ENCODE results near the gene GAL3ST3. TPM values are rescaled to one million over a fixed set of nuclear protein-coding genes. Genes with fewer than 3 reads are reported as not detected.

The GAL3ST3 gene
- total RNA-seq, 4 donors from 2014 or later: not detected

DNA sequence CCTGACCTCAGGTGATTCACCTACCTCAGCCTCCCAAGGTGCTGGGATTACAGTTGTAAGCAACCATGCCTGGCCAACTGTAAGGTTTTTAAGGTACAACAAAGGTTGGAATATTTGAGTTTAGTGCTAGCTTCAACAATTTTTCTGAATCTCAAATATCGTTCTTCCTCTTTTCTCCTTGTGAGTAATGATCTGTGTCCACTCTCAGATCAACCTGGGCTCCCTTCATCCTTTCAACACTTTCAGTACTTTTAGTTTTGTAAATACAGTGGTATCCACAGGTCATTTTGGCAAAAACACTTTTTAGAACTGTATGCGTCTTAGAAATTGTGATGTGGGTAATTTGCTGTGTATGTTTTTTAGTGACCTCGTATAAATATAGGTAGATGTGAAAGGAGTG, 29.0 kb upstream of the GAL3ST3 start:
- Histone ChIP-seq H3K36me3 (no peaks in the 10 kb centered on the region), H3K4me1 (peaks cover 37% of the 10 kb centered on the region), H3K27ac (no peak overlapping the region), H3K9me3 (no peaks in the 10 kb centered on the region), H3K27me3 (no peaks in the 10 kb centered on the region), H3K4me3 (no peak overlapping the region)
- TF ChIP-seq EP300 (IDR thresholded peaks at IDR 0.05): no peak
- no peak for TF ChIP-seq POLR2A (IDR thresholded peaks at IDR 0.05)
- TF ChIP-seq, protein P1, sequence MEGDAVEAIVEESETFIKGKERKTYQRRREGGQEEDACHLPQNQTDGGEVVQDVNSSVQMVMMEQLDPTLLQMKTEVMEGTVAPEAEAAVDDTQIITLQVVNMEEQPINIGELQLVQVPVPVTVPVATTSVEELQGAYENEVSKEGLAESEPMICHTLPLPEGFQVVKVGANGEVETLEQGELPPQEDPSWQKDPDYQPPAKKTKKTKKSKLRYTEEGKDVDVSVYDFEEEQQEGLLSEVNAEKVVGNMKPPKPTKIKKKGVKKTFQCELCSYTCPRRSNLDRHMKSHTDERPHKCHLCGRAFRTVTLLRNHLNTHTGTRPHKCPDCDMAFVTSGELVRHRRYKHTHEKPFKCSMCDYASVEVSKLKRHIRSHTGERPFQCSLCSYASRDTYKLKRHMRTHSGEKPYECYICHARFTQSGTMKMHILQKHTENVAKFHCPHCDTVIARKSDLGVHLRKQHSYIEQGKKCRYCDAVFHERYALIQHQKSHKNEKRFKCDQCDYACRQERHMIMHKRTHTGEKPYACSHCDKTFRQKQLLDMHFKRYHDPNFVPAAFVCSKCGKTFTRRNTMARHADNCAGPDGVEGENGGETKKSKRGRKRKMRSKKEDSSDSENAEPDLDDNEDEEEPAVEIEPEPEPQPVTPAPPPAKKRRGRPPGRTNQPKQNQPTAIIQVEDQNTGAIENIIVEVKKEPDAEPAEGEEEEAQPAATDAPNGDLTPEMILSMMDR (IDR thresholded peaks at IDR 0.05): no peak
- TF ChIP-seq POLR2AphosphoS5 (IDR thresholded peaks at IDR 0.05): no peak
- 92% methylated on average over 3 of the region's 3 CpGs for WGBS
- DNase-seq (ENCODE audit: low spot score in 2 of 2): no peak

DNA sequence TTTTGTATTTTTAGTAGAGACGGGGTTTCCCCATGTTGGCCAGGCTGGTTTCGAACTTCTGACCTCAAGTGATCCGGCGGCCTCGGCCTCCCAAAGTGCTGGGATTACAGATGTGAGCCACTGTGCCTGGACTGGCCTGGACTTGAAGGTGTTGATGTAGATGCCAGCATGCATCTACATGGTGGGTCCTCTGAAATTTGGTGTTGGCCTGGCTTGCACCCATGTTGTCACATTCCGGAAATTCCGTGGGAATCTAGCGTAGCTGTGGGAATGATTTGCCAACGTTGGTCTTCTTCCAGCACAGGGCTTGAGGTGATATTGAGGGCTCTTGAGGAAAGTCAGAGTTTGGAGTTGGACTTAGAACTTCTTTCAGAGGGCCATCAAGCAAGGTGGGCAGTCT, 27.6 kb upstream of the GAL3ST3 start:
- no peak for DNase-seq (ENCODE audit: low spot score in 2 of 2)
- H3K4me3 ChIP-seq: no peak overlapping the region

GRCh38 chr11:66075273-66075672, 26.3 kb upstream of the GAL3ST3 start:
- no peak for DNase-seq (ENCODE audit: low spot score in 2 of 2)
- WGBS: 97% methylated on average over 4 of the region's 4 CpGs
- H3K4me1 ChIP-seq: peaks cover 22% of the 10 kb centered on the region

More for the DNA sequence above, 27.6 kb upstream of the GAL3ST3 start:
- H3K27ac ChIP-seq: no peak overlapping the region
- peaks cover 28% of the 10 kb centered on the region for H3K4me1 ChIP-seq
- H3K36me3 ChIP-seq: no peaks in the 10 kb centered on the region
- no peak for TF ChIP-seq EP300 (IDR thresholded peaks at IDR 0.05)
- TF ChIP-seq POLR2AphosphoS5 (IDR thresholded peaks at IDR 0.05): no peak
- TF ChIP-seq POLR2A (IDR thresholded peaks at IDR 0.05): no peak
- TF ChIP-seq, protein P1 (IDR thresholded peaks at IDR 0.05): no peak
- H3K9me3 ChIP-seq: no peaks in the 10 kb centered on the region
- 52% methylated on average over 9 of the region's 9 CpGs for WGBS
- no peaks in the 10 kb centered on the region for H3K27me3 ChIP-seq

DNA sequence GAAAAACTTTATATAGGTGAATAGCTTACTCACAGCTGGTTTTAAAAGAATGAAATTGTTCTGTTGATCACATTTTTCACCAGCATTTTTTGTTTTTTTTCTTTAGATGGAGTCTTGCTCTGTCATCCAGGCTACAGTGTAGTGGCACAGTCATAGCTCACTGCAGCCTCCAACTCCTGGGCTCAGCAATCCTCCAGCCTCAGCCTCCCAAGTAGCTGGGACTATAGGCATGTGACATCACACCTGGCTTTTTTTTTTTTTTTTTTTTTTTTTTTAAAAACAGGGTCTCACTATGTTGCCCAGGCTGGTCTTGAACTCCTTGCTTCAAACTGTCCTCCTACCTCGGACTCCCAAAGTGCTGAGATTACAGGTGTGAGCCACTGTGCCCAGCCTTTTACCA, 24.7 kb upstream of the GAL3ST3 start:
- Histone ChIP-seq H3K36me3 (no peaks in the 10 kb centered on the region), H3K27ac (no peak overlapping the region), H3K27me3 (no peaks in the 10 kb centered on the region), H3K9me3 (no peaks in the 10 kb centered on the region), H3K4me3 (no peak overlapping the region), H3K4me1 (peaks cover 31% of the 10 kb centered on the region)
- WGBS: 83% methylated on average over 1 of the region's 1 CpG
- no peak for TF ChIP-seq POLR2A (IDR thresholded peaks at IDR 0.05)
- no peak for DNase-seq (ENCODE audit: low spot score in 2 of 2)

More at GRCh38 chr11:66075273-66075672, 26.3 kb upstream of the GAL3ST3 start:
- H3K36me3 ChIP-seq: no peaks in the 10 kb centered on the region
- no peak for TF ChIP-seq POLR2A (IDR thresholded peaks at IDR 0.05)
- TF ChIP-seq POLR2AphosphoS5 (IDR thresholded peaks at IDR 0.05): no peak
- TF ChIP-seq EP300 (IDR thresholded peaks at IDR 0.05): no peak
- TF ChIP-seq, protein P1 (IDR thresholded peaks at IDR 0.05): no peak
- no peak overlapping the region for H3K27ac ChIP-seq
- no peaks in the 10 kb centered on the region for H3K27me3 ChIP-seq
- no peak overlapping the region for H3K4me3 ChIP-seq
- H3K9me3 ChIP-seq: no peaks in the 10 kb centered on the region

DNA sequence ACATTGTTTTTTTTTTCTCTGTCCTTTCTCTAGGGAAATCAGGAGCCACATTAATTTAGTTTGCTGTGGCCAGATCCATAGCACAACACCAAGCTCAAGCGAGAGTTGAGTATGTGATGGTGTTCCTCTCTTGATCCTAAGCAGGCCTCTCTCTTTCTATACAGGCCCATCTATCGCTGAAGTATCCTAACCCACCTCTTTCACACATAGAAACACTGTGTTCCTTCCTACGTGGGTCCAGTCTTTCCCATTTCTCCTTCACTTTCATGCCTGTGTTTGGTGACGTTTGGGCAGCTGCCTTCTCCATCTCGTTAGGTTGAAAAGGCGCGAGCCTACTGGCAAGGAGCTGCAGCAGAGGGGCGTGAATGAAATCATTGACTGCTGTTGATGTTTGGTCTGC, 23.6 kb upstream of the GAL3ST3 start:
- no peak overlapping the region for H3K27ac ChIP-seq
- 75% methylated on average over 8 of the region's 8 CpGs for WGBS
- H3K36me3 ChIP-seq: peaks cover 7% of the 10 kb centered on the region

More for the DNA sequence above, 23.6 kb upstream of the GAL3ST3 start:
- TF ChIP-seq, protein P1 (IDR thresholded peaks at IDR 0.05): no peak
- TF ChIP-seq POLR2A (IDR thresholded peaks at IDR 0.05) (no peak), POLR2AphosphoS5 (IDR thresholded peaks at IDR 0.05) (no peak), EP300 (IDR thresholded peaks at IDR 0.05) (no peak)
- no peaks in the 10 kb centered on the region for H3K9me3 ChIP-seq
- H3K4me3 ChIP-seq: no peak overlapping the region
- no peak for DNase-seq (ENCODE audit: low spot score in 2 of 2)
- H3K4me1 ChIP-seq: peaks cover 42% of the 10 kb centered on the region
- no peaks in the 10 kb centered on the region for H3K27me3 ChIP-seq
